Astrocyte (in vitro differentiated cells and primary cell): ENCODE data around the gene VASN. TPM values are rescaled to one million over a fixed set of nuclear protein-coding genes. Genes with fewer than 3 reads are reported as not detected.

Experiments
- DNase-seq: peaks from one replicate; pipeline ENCODE4 v3.0.0-alpha.2; 2010; ENCODE audit warnings: low read depth
- FAIRE-seq: peaks from 2 replicates; lab custom pipeline; 2011; peaks lifted over from hg19 to GRCh38; lab: Jason Lieb, UNC
- H2AFZ ChIP-seq: 2 replicates; pipeline ENCODE4 v1.6.0; 2012; ENCODE audit warnings: low read depth, low read length, inconsistent platforms
- H3K27ac ChIP-seq: 2 replicates; pipeline ENCODE4 v1.5.1; 2011; ENCODE audit warnings: low read depth, low read length, inconsistent platforms
- H3K27me3 ChIP-seq: 2 replicates; pipeline ENCODE4 v1.6.0; 2011; ENCODE audit warnings: low read length, inconsistent platforms; ENCODE audit not compliant: insufficient read depth
- H3K36me3 ChIP-seq: 2 replicates; pipeline ENCODE4 v1.5.1; 2011; ENCODE audit warnings: low read length, inconsistent platforms; ENCODE audit not compliant: insufficient read depth
- H3K4me1 ChIP-seq: 2 replicates; pipeline ENCODE4 v1.5.1; 2011; ENCODE audit warnings: low read length, inconsistent platforms; ENCODE audit not compliant: insufficient read depth
- H3K4me2 ChIP-seq: 2 replicates; pipeline ENCODE4 v1.6.0; 2012; ENCODE audit warnings: low read length, inconsistent platforms
- H3K4me3 ChIP-seq: 2 replicates; pipeline ENCODE4 v1.5.1; 2011; ENCODE audit warnings: low read depth, mild to moderate bottlenecking, low read length, inconsistent platforms; ENCODE audit not compliant: insufficient read depth
- H3K79me2 ChIP-seq: 2 replicates; pipeline ENCODE4 v1.6.0; 2012; ENCODE audit warnings: mild to moderate bottlenecking, low read length, inconsistent platforms; ENCODE audit not compliant: insufficient read depth
- H3K9ac ChIP-seq: 2 replicates; pipeline ENCODE4 v1.6.0; 2012; ENCODE audit warnings: mild to moderate bottlenecking, low read length, inconsistent platforms
- H3K9me3 ChIP-seq: 2 replicates; pipeline ENCODE4 v1.5.1; 2012; ENCODE audit warnings: low read depth, mild to moderate bottlenecking, low read length, inconsistent platforms; ENCODE audit not compliant: insufficient read depth
- H4K20me1 ChIP-seq: 2 replicates; pipeline ENCODE4 v1.6.0; 2012; ENCODE audit warnings: low read length, inconsistent platforms; ENCODE audit not compliant: insufficient read depth
- H3K27ac Mint-ChIP-seq: one replicate; pipeline ENCODE4 v1.8.0; 2021; ENCODE audit warnings: mild to moderate bottlenecking, mixed read lengths; ENCODE audit not compliant: unreplicated experiment
- H3K27me3 Mint-ChIP-seq: one replicate; pipeline ENCODE4 v1.8.0; 2021; ENCODE audit warnings: low read depth, mixed read lengths; ENCODE audit not compliant: unreplicated experiment
- H3K36me3 Mint-ChIP-seq: one replicate; pipeline ENCODE4 v1.8.0; 2021; ENCODE audit warnings: low read depth, mixed read lengths; ENCODE audit not compliant: unreplicated experiment
- H3K4me1 Mint-ChIP-seq: one replicate; pipeline ENCODE4 v1.8.0; 2021; ENCODE audit warnings: low read depth, mixed read lengths; ENCODE audit not compliant: unreplicated experiment
- H3K4me3 Mint-ChIP-seq: one replicate; pipeline ENCODE4 v1.8.0; 2021; ENCODE audit warnings: mild to moderate bottlenecking, moderate library complexity, mixed read lengths; ENCODE audit not compliant: unreplicated experiment
- H3K9me3 Mint-ChIP-seq: one replicate; pipeline ENCODE4 v1.8.0; 2021; ENCODE audit warnings: mild to moderate bottlenecking, mixed read lengths; ENCODE audit not compliant: unreplicated experiment
- CTCF ChIP-seq: IDR thresholded peaks from 2 replicates; pipeline ENCODE4 v1.5.1; 2011; ENCODE audit warnings: low read depth, mild to moderate bottlenecking, inconsistent platforms, low read length, moderate library complexity; ENCODE audit not compliant: insufficient read depth
- EZH2 ChIP-seq: IDR thresholded peaks from 2 replicates; pipeline ENCODE4 v1.6.1; 2012; ENCODE audit warnings: mild to moderate bottlenecking, low read length, inconsistent platforms; ENCODE audit not compliant: insufficient read depth
- total RNA-seq: library from RNA; stranded (reverse); gene quantifications from 2 replicates; pipeline ENCODE4 v1.2.1, GENCODE V29; 2021

VASN gene
- total RNA-seq, 1 donor from 2014 or later, result 32.0 TPM

DNA sequence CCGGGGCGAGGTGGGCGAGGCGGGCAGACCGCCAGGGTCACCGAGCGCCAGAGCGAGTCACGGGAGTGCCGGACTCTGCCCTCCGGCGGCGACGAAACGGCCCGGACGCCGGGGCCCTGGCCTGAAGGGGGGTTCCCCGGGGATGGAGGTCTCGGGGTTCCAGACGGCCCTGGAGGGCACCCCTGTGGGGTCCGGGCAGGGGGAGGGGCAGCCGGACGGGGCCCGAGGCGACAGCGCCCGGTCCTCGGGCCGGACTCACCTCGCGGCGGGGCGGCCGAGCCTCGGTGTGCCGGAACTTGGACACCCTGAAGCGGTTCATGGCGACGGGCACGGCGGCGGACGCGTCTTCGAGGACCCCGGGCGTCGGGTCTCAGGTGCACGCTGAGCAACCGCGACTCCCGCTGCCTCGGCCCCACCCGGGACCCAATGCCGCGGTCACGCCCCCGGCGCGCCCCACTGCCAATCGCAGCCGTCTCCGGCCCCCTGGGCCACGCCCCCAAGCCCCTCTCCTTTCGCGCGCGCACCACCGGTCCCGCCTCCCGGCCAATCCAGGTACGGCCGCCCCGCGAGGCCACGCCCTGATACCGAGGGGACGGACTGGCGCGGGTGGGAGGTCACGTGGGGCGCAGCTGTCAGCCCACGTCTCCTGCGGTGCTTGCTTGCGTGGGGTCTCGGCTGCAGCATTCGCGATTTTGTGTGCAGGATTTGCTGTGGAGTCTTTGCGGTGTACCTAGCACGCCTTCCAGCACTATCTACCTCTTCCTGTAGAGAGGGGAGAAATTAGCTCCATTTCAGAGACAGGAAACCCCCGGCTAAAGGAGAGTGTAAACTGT lies 44.8 kb downstream of the VASN start, which contains the start of gene CORO7:
TSS of gene CORO7 (minus strand) at position 397 of the 833 bp plus-strand sequence. CDS start at position 319, 78 bp downstream.
- H3K27me3 ChIP-seq, result no peaks in the 10 kb centered on the region
- peak within 1 kb of the TSS; percentile 79 for H2AFZ ChIP-seq
- H3K27me3 Mint-ChIP-seq, result peaks cover 5% of the 10 kb centered on the region
- TF ChIP-seq EZH2, result no peak
- no peak for TF ChIP-seq CTCF
- H3K9ac ChIP-seq, result peak within 1 kb of the TSS; percentile 81
- peaks cover 29% of the 10 kb centered on the region for H3K79me2 ChIP-seq
- H3K27ac ChIP-seq, result no peak within 1 kb of the TSS
- peak within 1 kb of the TSS; percentile 89 for H3K4me2 ChIP-seq
- peaks cover 37% of the 10 kb centered on the region for H4K20me1 ChIP-seq
- no peaks in the 10 kb centered on the region for H3K9me3 ChIP-seq
- peak; percentile 64 for DNase-seq
- H3K9me3 Mint-ChIP-seq, result no peaks in the 10 kb centered on the region
- peaks cover 4% of the 10 kb centered on the region for H3K4me1 Mint-ChIP-seq
- H3K36me3 Mint-ChIP-seq, result peaks cover 3% of the 10 kb centered on the region
- peaks cover 10% of the 10 kb centered on the region for H3K4me1 ChIP-seq
- peak within 1 kb of the TSS; percentile 68 for H3K4me3 ChIP-seq
- H3K27ac Mint-ChIP-seq, result peak within 1 kb of the TSS; percentile 67
- H3K36me3 ChIP-seq, result no peaks in the 10 kb centered on the region
- no peak for FAIRE-seq
- peak within 1 kb of the TSS; percentile 90 for H3K4me3 Mint-ChIP-seq

- H3K4me3 Mint-ChIP-seq, result no peak overlapping the region
- no peak for FAIRE-seq
These were observed 47.8 kb downstream of the VASN start for GRCh38 chr16:4419402-4419959.

More at GRCh38 chr16:4419402-4419959, 47.8 kb downstream of the VASN start:
- H3K36me3 Mint-ChIP-seq, result no peaks in the 10 kb centered on the region
- Histone ChIP-seq H3K27ac (no peak overlapping the region), H2AFZ (no peak overlapping the region), H3K9ac (no peak overlapping the region), H3K79me2 (peaks cover 13% of the 10 kb centered on the region), H3K4me1 (peaks cover 11% of the 10 kb centered on the region), H3K27me3 (no peaks in the 10 kb centered on the region), H3K36me3 (no peaks in the 10 kb centered on the region), H4K20me1 (peaks cover 11% of the 10 kb centered on the region), H3K9me3 (no peaks in the 10 kb centered on the region), H3K4me3 (no peak overlapping the region), H3K4me2 (no peak overlapping the region)
- no peak overlapping the region for H3K27ac Mint-ChIP-seq
- peaks cover 4% of the 10 kb centered on the region for H3K4me1 Mint-ChIP-seq
- peaks cover 5% of the 10 kb centered on the region for H3K27me3 Mint-ChIP-seq
- H3K9me3 Mint-ChIP-seq, result no peaks in the 10 kb centered on the region
- no peak for DNase-seq
- TF ChIP-seq CTCF (no peak), EZH2 (no peak)
